Stimulated activated CD8-positive, alpha-beta memory T cell treated with anti-CD3 and anti-CD28 coated beads, Interleukin-7, amount 100 ng/mL, for 1 hour (primary cell): ENCODE results near the gene COPZ1.
"Not testable (repeated sequence)": the region's sequence is repeated elsewhere in the genome, so short reads cannot be mapped to it uniquely, and the experiment has no call there.

Experiments
- DNase-seq, 2 donors: peaks; one replicate each; pipeline ENCODE4 v3.0.0-alpha.2; 2020; ENCODE audit warnings: low read depth in 2 of 2

The COPZ1 gene

GRCh38 chr12:54294152-54294952, 30.6 kb upstream of the COPZ1 start:
- DNase-seq, result peak in 1 of 2 donors; percentile 27

DNA sequence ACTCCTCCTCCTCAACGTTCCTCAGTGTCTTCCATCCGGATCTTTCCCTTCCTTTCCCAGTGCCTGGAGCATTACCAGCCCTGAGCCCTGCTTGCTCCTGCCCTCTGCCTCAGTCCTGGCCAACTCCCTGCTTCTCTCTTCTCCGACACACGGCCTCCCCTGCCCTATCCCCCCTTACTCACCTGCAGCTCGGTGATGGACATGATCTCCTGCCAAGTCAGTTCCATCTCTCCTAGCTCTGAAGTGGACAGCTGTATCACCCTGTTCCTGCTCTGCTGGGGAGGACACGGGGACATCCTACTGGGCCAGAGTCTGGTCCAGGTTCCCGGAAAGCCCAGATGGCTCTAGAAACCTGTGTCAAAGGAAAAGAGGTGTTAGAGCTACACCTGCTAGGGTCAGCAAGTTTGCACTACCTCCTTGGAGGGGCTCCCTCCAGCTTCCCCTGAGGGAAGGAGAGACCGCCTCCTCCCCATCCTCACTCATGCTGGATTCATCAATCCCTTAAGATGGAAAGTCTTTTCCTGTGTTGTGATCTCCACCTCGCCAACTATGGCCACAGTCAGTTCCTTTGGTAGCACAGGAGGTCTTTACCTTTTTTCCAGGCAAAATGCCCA, 29.9 kb upstream of the COPZ1 start:
- DNase-seq, result no peak

- DNase-seq, result no peak
These were observed 28.4 kb upstream of the COPZ1 start for GRCh38 chr12:54296393-54297099.

DNA sequence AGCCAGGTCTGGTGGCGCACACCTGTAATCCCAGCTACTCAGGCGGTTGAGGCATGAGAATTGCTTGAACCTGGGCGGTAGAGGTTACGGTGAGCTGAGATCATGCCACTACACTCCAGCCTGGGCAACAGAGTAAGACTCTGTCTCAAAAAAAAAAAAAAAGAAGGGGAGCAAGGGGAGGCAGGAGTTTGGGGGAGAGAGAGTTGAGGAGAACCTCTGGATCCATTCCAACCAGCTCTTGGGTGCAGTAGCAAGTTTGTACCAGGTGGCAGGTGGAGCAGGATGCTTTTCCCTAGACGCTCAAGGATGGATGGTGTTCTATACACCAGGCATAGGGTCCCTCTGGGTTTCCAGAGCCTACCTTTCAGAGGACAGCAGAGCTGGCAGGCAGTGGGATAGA, 26.0 kb upstream of the COPZ1 start:
- DNase-seq, result no peak

DNA sequence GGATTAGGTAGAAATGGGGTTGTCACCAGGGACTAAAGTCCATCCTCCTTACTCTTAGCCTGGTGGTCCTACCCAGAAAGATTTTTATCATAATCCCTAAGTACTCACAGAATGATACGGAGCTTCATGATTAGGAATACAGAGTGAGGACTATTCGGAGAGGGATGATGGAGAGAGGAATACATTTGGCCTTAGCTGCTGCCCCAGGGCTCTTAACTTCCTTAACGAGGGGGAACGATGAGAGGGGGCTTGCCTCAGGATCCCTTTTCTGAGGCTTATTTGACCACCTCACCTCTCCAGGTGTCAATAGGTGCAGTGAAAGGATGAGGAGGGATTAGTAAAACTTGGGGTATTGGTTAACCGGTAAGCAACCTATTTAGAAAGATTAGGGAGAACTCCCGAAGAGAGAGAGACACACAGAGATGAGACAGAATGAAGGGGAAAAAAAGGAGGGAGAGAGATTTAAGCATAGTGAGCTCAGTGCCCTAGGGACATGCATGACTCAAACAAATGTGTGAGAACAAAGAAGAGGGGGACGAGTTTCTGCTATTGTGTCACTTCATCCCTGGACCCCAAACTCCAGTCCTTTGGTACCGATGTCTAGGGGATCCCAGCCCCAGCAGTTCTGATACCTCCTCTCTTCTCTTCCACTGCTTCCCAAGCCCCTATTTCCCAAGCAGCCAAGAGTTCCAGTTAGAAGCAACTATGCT, 25.3 kb upstream of the COPZ1 start:
- DNase-seq, result no peak

DNA sequence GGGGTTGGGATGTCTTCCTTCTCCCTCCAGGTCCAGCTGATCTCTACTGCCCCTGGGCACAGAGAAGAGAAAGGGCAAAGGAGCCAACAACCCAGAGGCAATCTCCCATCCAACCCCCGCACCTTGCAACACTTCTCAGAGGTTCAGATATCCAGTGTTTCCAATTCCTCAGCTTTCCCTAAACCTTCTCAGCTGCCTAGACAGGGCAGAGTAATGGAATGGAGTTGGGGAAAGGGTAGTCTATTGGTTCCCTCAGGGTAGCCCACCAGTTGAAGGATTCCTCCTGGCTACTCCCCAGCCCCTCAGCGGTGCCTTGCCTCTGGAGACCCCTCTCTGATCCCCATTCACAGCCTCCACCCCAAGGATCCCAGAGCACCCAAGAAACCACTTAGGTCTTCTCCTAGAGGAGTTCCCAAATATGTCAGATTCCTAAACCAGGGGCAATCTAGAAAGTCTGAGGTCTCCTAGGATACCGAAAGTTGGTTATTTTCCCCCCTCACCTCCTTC, 24.7 kb upstream of the COPZ1 start:
- no peak for DNase-seq

DNA sequence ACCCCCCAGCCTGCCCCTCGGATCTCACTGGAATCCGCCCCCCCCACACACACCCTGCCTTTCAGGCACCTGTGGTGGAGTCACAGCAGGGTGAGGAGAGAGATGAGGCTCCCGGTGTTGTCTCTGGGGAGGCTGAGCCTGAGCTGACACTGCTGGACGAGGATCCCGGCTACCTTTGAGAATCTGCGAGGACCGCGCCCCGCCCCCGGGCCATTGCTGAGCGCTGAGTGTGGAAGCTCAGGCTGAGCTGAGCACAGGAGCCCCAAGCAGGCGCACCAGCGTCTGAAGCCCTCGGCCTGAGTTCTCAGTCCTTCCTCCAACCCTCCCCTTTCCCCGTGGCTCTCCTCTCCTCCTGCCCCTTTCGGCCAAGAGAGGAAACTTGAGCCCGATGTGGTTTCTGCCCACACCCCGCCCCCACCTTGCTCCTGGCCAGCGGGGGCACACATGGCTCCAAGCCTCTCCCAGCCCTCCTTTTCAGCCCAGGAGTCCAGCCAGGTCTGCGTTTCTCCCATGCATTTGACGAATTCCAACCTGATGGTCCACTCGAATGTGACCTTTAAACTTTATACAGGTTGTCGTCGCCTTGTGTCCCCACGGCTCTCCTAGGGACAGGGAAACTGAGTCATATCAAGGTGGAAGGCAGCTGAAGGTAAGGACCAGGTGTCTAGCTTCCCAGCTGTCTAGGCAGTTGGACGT, 24.1 kb upstream of the COPZ1 start, which contains the start of gene NFE2:
TSS of gene NFE2 (minus strand) at position 284 of the 696 bp plus-strand sequence. CDS start 5,767 bp downstream, outside the sequence.
- no peak for DNase-seq

DNA sequence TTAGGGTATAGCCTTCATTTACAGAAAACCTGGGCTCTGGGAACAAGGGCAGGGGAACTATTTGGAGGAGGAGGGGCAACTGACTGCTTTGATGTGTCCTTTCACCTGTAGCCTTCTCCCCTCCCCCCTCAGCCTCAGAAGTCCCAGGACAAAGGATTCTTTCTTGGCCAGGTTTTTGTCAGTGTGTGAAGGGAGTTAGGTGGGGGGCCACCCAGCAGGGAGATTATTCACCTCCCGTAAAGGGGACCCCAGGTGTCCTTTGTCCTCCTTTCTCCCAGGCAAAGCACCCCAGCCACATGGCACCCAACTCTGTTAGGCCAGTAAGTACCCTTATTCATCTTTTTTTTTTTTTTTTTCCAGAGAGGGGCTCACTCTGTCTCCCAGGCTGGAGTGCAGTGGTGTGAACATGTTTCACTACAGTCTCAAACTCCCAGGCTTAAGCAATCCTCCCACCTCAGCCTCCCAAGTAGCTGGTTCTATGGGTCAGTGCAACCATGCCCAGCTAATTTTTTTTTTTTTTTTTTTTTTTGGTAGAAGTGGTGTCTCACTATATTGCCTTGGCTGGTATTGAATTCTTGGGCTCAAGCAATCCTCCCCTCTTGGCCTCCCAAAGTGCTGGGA, 23.4 kb upstream of the COPZ1 start:
- DNase-seq, result no peak

DNA sequence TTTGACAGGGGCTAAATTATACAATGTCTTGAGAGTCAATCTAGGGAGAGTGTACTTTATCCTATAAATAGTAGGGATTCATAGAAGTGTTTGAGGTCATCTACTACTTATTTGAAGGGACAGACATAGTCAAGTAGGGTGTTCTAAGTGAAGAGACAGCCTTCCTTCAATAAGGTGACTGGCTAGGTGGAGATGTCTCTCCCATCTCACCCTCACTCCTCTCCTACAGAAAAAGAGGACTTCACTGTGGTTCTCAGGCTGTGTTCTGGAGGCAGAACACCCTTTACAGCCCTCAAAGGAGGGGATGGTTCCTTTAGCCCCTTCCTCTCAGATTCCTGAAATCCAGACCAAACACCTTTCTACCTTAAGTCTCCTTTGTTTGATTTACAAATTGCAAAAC, 21.3 kb upstream of the COPZ1 start:
- DNase-seq, result no peak

- DNase-seq, result no peak
These were observed 20.6 kb upstream of the COPZ1 start for GRCh38 chr12:54304187-54304810.

GRCh38 chr12:54306925-54307741, 17.8 kb upstream of the COPZ1 start:
- no peak for DNase-seq

DNA sequence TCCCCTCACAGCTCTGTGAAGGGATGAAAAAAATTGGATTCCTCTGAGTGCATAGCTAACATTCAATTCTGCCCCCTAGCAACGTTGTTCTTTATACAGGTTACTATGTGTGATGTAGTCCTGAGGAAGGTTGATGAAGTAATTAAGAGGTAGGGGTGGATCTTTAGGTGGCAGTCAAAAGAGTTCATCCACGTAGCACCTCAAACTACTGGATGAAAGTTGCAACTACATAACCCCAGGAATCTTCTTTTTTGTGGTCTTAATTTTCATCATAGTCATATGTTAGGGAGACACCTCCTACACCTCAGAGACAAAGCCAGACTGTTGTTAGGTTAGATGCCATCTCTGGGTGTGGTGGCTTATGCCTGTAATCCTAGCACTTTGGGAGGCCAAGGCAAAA, 13.9 kb upstream of the COPZ1 start:
- no peak for DNase-seq

DNA sequence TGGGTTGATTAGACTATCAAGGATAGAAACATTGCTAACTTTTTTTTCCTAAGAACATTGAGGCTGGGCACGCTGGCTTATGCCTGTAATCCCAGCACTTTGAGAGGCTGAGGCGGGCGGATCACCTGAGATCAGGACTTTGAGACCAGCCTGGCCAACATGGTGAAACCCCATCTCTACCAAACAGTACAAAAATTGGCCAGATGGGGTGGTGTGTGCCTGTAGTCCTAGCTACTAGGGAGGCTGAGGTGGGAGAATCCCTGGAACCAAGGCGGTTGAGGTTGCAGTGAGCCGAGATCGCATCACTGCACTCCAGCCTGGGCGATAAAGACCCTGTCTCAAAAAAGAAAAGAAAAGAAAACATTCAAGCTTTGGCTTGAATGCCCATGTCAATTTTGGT, 12.6 kb upstream of the COPZ1 start:
- not testable (repeated sequence) for DNase-seq

DNA sequence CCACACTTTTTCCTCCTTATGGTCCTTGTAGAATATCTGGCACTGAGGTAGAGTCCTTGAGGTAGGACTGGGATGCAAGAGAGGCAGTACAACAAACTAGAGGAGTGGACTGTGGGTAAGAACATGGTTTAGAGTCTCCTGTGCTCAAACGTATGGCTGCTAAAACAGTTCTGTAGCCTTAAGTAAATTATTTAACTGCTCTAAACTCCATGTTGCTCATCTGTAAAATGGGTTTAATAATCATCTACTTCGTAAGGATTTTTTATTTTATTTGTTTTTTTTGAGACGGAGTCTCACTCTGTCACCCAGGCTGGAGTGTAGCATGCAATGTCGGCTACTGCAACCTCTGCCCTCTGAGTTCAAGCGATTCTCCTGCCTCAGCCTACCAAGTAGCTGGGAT, 3.6 kb upstream of the COPZ1 start:
- DNase-seq, result no peak

- not testable (repeated sequence) for DNase-seq
These were observed 645 bp downstream of the COPZ1 start for GRCh38 chr12:54325442-54326109.

DNA sequence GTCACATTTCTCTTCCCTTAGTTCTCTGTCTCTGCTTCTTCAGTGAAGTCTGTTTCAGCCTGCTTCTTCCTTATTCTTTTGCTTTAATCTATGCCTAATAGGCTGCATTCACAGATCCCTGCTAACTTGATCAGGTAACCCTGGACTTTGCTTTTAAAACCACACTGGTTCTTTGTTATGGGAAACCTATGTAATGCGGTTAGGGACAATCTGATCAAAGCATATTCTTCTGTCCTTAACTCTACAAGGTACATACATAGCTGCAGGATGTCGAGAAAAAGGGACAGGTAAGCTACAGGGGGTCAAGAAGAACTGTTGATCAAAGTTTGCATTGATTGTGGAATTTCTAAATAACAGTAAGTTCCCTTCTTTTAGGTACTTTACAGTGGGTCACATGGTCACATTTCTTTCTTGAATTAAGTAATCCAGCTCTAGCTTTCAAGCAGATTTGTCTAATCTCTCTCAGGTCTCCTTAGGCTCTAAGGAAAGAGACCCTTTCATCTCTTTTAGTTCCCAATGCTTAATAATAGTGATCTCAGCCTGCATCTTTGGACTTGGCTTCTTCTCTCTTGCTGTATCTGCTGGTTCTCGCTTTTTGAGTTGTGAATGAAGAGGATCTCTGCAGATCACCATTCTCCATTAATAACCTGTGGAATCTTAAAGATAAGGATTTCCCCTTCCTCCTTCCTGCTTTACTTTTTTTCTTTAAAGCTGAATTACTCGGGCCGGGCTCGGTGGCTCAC, 3.8 kb downstream of the COPZ1 start:
- DNase-seq, result no peak

GRCh38 chr12:54329759-54330158, 4.8 kb downstream of the COPZ1 start:
- DNase-seq, result no peak

- no peak for DNase-seq
These were observed 5.5 kb downstream of the COPZ1 start for GRCh38 chr12:54330442-54330841.
